ENCODE measurements around the gene DAO. TPM values are rescaled to one million over a fixed set of nuclear protein-coding genes. Genes with fewer than 3 reads are reported as not detected.

DAO gene
- total RNA-seq, 1 experiment from 2014 or later, result not detected

DNA sequence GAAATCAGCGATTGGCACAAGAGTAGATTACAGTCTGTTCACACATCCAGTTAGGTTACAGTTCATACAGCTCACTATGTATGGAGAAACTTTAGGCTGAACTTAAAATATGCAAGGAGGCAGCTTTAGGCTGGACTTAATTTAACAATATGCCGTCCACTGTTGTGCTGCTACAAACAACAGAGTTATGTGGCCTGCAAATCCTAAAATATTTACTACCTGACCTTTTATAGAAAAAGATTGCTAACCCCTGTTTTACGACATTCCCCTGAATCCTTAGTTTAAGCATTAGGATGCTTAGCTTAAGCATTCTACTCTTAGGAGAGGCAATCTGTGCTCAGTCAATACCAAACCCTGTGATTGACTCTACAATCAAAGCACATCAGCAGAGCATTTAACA is 50.9 kb downstream of the DAO start:
- no peak overlapping the region for H2BK5ac ChIP-seq (ENCODE audit: insufficient read length, low read length)
- no peak overlapping the region for H3K4me2 ChIP-seq (ENCODE audit: insufficient read depth, insufficient read length, low read length)
- no peak overlapping the region for H3K4ac ChIP-seq (ENCODE audit: low read depth, low read length)
- Mint-ChIP-seq H3K4me3 (no peak overlapping the region), H3K27ac (no peak overlapping the region), H3K36me3 (ENCODE audit: insufficient read depth in 1 of 3, low read depth in 3 of 3) (no peaks in the 10 kb centered on the region), H3K9me3 (peaks cover 0 to 4% of the 10 kb centered on the region in 2 experiments; a peak in 1 of 5 replicates), H3K4me1 (peaks cover 8% of the 10 kb centered on the region in 2 experiments), H3K27me3 (ENCODE audit: low read depth) (peaks cover 4% of the 10 kb centered on the region; the same call in 1 of the 2 replicates)
- H2BK12ac ChIP-seq (ENCODE audit: insufficient read length, low read depth, low read length), result no peak overlapping the region
- no peak for DNase-seq
- H3T11ph ChIP-seq (ENCODE audit: low read length), result no peak overlapping the region
- no peak overlapping the region for H3K9ac ChIP-seq (ENCODE audit: extremely low read depth, insufficient read length, low read length)
- H4K91ac ChIP-seq (ENCODE audit: insufficient read length, low read depth, low read length), result no peak overlapping the region
- H4K5ac ChIP-seq (ENCODE audit: insufficient read length, low read depth, low read length), result no peak overlapping the region
- no peak for TF ChIP-seq CTCF (conservative IDR thresholded peaks at IDR 0.05)
- no peak overlapping the region for H3K14ac ChIP-seq (ENCODE audit: insufficient read depth, low read length)
- no peaks in the 10 kb centered on the region for H3K9me3 ChIP-seq (ENCODE audit: control insufficient read depth, low read depth, low read length)
- peak overlapping the region; percentile 32 for H2AFZ ChIP-seq (ENCODE audit: low read length)
- H4K20me1 ChIP-seq (ENCODE audit: control insufficient read depth, insufficient read depth, insufficient read length), result no peaks in the 10 kb centered on the region
- no peaks in the 10 kb centered on the region for H3K79me2 ChIP-seq (ENCODE audit: insufficient read depth, low read length)
- H3K56ac ChIP-seq (ENCODE audit: insufficient read length, low read depth, low read length), result no peak overlapping the region
- H3K18ac ChIP-seq (ENCODE audit: insufficient read length, low read depth, low read length), result no peak overlapping the region
- WGBS (ENCODE audit: extremely low coverage, insufficient read length, low lambda C conversion rate), result no CpG with 5 or more reads among the region's 3 CpGs
- no peak overlapping the region for H3K23ac ChIP-seq (ENCODE audit: insufficient read length, low read depth, low read length)
- H4K8ac ChIP-seq (replicated peaks; ENCODE audit: insufficient read length, low read depth, low read length), result no peak overlapping the region
- no peak overlapping the region for H3K27ac ChIP-seq (ENCODE audit: insufficient read length, low read depth, low read length)
- no peak overlapping the region for H2BK20ac ChIP-seq (ENCODE audit: low read depth, low read length, poor library complexity, severe bottlenecking)
- H3K79me1 ChIP-seq (ENCODE audit: insufficient read depth, low read depth, low read length, poor library complexity, severe bottlenecking), result no peaks in the 10 kb centered on the region
- H2AK5ac ChIP-seq (ENCODE audit: insufficient read length, low read length), result no peak overlapping the region
- no peaks in the 10 kb centered on the region for H3K27me3 ChIP-seq (ENCODE audit: insufficient read depth, low read length)
- H2BK15ac ChIP-seq (ENCODE audit: low read depth, low read length), result no peak overlapping the region
- no peaks in the 10 kb centered on the region; the same call in 1 of the 2 replicates for H3K4me1 ChIP-seq (ENCODE audit: insufficient read depth, low read length)
- no peak overlapping the region for H2BK120ac ChIP-seq (ENCODE audit: low read depth, low read length, poor library complexity, severe bottlenecking)
- no peaks in the 10 kb centered on the region for H3K23me2 ChIP-seq (ENCODE audit: insufficient read length, low read depth, low read length, poor library complexity, severe bottlenecking)

Data from H9 (cell line).